T-helper 1 cell treated with Interleukin-12 subunit alpha and Interleukin-12 subunit beta and Interleukin-4 antibody, amounts not matched to agents 30 μg/mL and 1 μg/mL, for 36 hours (primary cell): Measurements from ENCODE around the gene FAM210B.
"Not testable (repeated sequence)": the region's sequence is repeated elsewhere in the genome, so short reads cannot be mapped to it uniquely, and the experiment has no call there.

Experiments
- H3K27ac Mint-ChIP-seq: one replicate; pipeline ENCODE4 v1.8.0; 2021; ENCODE audit warnings: mild to moderate bottlenecking, mixed read lengths
- H3K27me3 Mint-ChIP-seq: one replicate; pipeline ENCODE4 v1.8.0; 2021; ENCODE audit warnings: low read depth, mixed read lengths
- H3K36me3 Mint-ChIP-seq: one replicate; pipeline ENCODE4 v1.8.0; 2021; ENCODE audit warnings: low read depth, mixed read lengths
- H3K4me1 Mint-ChIP-seq: one replicate; pipeline ENCODE4 v1.8.0; 2021; ENCODE audit warnings: low read depth, mixed read lengths
- H3K4me3 Mint-ChIP-seq: one replicate; pipeline ENCODE4 v1.8.0; 2021; ENCODE audit warnings: mild to moderate bottlenecking, moderate library complexity, mixed read lengths
- H3K9me3 Mint-ChIP-seq: one replicate; pipeline ENCODE4 v1.8.0; 2021; ENCODE audit warnings: mixed read lengths

FAM210B gene

DNA sequence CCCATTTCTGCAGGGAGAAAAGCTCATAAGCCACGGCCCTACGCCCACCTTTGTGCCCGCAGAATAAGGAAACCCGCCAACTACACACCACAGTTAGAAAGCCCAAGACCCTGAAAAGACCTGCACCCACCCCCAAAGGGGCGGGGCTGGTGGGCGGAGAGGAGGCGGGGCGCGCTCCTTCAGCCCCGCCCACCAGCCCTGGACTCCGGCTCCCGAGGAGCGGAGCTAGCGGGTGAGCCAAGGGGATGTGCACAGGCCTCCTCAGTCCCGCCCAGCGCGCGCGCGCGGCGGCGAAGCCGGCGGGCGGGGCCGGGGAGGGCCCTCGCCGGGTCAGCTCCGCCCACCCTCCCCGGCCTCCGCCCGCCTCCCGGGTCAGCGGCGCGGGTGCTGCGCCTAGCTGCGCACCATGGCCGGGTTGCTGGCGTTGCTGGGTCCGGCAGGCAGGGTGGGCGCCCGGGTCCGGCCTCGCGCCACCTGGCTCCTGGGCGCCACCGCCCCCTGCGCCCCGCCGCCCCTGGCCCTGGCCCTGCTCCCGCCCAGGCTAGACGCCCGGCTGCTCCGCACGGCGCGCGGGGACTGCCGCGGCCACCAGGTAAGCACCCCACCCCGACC lies at the start of gene FAM210B:
TSS of gene FAM210B (plus strand) at position 375 of the 612 bp plus-strand sequence. CDS start at position 407, 32 bp downstream.
- Mint-ChIP-seq H3K9me3 (no peaks in the 10 kb centered on the region), H3K36me3 (no peaks in the 10 kb centered on the region), H3K4me1 (peaks cover 13% of the 10 kb centered on the region), H3K27me3 (peaks cover 14% of the 10 kb centered on the region), H3K27ac (peak within 1 kb of the TSS; percentile 52), H3K4me3 (peak within 1 kb of the TSS; percentile 84)

GRCh38 chr20:56316051-56316450 lies 42.7 kb upstream of the FAM210B start:
- Mint-ChIP-seq H3K36me3 (no peaks in the 10 kb centered on the region), H3K4me1 (peaks cover 7% of the 10 kb centered on the region), H3K27ac (no peak overlapping the region), H3K27me3 (peaks cover 9% of the 10 kb centered on the region), H3K9me3 (no peaks in the 10 kb centered on the region), H3K4me3 (no peak overlapping the region)

DNA sequence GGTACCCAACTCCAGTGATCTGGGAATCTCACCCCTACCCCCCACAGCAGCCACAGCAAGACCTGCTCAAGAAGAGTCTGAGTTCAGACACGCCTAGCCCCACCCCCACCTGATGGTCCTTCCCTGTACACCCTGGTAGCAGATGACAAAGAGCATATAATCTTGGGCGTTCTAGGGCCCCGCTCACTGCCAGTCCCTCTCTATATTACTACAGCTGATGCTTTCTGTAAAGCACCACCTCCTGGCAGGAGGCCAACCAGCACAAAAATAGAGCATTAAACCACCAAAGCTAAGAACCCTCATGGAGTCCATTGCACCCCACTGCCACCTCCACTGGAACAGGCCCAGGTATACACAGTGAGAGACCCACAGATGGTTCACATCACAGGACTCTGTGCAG lies 42.3 kb upstream of the FAM210B start:
- no peak overlapping the region for H3K4me3 Mint-ChIP-seq
- no peaks in the 10 kb centered on the region for H3K9me3 Mint-ChIP-seq
- H3K36me3 Mint-ChIP-seq = no peaks in the 10 kb centered on the region
- peaks cover 9% of the 10 kb centered on the region for H3K27me3 Mint-ChIP-seq
- peaks cover 7% of the 10 kb centered on the region for H3K4me1 Mint-ChIP-seq
- no peak overlapping the region for H3K27ac Mint-ChIP-seq

- Mint-ChIP-seq H3K4me3 (no peak overlapping the region), H3K4me1 (peaks cover 7% of the 10 kb centered on the region), H3K9me3 (no peaks in the 10 kb centered on the region), H3K36me3 (no peaks in the 10 kb centered on the region), H3K27ac (no peak overlapping the region), H3K27me3 (peaks cover 12% of the 10 kb centered on the region)
These were observed 36.1 kb upstream of the FAM210B start for GRCh38 chr20:56322681-56323080.

DNA sequence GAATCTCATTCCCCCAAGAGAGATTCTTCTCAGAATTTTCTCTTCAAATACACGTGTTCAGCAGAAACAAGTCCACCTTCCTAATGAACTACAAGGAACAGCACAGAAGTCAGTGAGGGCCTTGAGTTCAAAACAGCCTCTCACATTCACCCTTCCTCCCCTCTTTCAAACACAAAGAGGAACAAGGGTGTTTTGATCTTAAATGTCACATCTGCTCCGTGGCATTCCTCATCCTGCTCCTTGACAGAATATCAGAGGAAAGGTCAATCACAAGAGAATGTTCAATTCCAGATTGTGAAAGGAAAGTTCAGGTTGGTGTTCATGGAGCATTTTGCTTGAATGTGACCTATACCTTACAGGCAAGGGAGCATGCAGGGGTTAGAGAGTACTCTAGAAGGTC lies 35.6 kb upstream of the FAM210B start:
- Mint-ChIP-seq H3K4me3 (no peak overlapping the region), H3K9me3 (no peaks in the 10 kb centered on the region), H3K4me1 (peaks cover 7% of the 10 kb centered on the region), H3K36me3 (no peaks in the 10 kb centered on the region), H3K27ac (no peak overlapping the region), H3K27me3 (peaks cover 12% of the 10 kb centered on the region)

- Mint-ChIP-seq H3K4me1 (peaks cover 7% of the 10 kb centered on the region), H3K27ac (no peak overlapping the region), H3K36me3 (no peaks in the 10 kb centered on the region), H3K9me3 (no peaks in the 10 kb centered on the region), H3K27me3 (peaks cover 12% of the 10 kb centered on the region), H3K4me3 (no peak overlapping the region)
These were observed 35.1 kb upstream of the FAM210B start for GRCh38 chr20:56323656-56324055.

DNA sequence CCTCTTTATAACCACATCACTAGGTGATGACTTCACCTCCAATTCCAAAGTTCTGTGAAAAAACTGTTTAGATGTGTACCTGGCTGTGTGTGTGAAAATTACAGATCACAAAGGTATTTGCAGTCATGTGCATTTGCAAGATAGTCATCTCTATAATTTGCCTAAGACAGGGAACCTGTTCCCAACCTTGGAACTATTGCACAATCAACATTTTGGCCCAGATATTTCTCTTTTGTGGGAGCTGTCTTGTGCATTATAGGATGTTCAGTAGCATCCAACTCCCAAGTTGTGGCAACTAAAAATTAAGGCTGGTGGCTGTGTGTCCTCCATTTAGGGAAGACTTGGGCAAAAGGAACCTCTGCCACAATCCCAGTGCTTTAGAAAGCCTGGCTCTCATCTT lies 34.0 kb upstream of the FAM210B start:
- H3K27me3 Mint-ChIP-seq = peaks cover 12% of the 10 kb centered on the region
- H3K9me3 Mint-ChIP-seq = no peaks in the 10 kb centered on the region

DNA sequence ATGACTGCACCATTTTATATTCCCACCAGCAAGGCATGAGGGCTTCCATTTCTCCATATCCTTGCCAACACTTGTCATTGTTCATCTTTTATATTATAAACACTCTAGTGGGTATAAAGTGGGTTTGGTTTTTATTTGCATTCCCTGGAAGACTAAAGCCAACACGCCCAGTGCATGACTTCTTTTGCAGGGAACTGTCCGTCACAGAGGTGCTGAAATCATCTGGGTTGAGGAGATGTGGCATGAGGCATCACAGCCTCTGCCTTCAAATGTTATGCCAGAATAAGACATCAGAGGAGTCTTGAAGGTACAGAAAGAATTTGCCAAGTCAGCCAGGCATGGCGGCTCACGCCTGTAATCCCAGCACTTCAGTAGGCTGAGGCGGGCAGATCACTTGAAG lies 29.9 kb upstream of the FAM210B start:
- H3K36me3 Mint-ChIP-seq = no peaks in the 10 kb centered on the region
- no peak overlapping the region for H3K4me3 Mint-ChIP-seq
- no peaks in the 10 kb centered on the region for H3K4me1 Mint-ChIP-seq
- H3K9me3 Mint-ChIP-seq = no peaks in the 10 kb centered on the region
- H3K27ac Mint-ChIP-seq = no peak overlapping the region
- no peaks in the 10 kb centered on the region for H3K27me3 Mint-ChIP-seq

More for the DNA sequence above, 34.0 kb upstream of the FAM210B start:
- Mint-ChIP-seq H3K4me1 (no peaks in the 10 kb centered on the region), H3K36me3 (no peaks in the 10 kb centered on the region), H3K4me3 (no peak overlapping the region), H3K27ac (no peak overlapping the region)

GRCh38 chr20:56336709-56337108 lies 22.1 kb upstream of the FAM210B start:
- H3K27ac Mint-ChIP-seq, H3K4me1 Mint-ChIP-seq, H3K9me3 Mint-ChIP-seq, H3K4me3 Mint-ChIP-seq, H3K36me3 Mint-ChIP-seq: not testable (repeated sequence)
- peaks cover 28% of the 10 kb centered on the region for H3K27me3 Mint-ChIP-seq

- Mint-ChIP-seq H3K36me3 (no peaks in the 10 kb centered on the region), H3K9me3 (no peaks in the 10 kb centered on the region), H3K27me3 (peaks cover 73% of the 10 kb centered on the region), H3K27ac (no peak overlapping the region), H3K4me1 (peaks cover 2% of the 10 kb centered on the region), H3K4me3 (no peak overlapping the region)
These were observed 16.0 kb upstream of the FAM210B start for GRCh38 chr20:56342783-56343182.

DNA sequence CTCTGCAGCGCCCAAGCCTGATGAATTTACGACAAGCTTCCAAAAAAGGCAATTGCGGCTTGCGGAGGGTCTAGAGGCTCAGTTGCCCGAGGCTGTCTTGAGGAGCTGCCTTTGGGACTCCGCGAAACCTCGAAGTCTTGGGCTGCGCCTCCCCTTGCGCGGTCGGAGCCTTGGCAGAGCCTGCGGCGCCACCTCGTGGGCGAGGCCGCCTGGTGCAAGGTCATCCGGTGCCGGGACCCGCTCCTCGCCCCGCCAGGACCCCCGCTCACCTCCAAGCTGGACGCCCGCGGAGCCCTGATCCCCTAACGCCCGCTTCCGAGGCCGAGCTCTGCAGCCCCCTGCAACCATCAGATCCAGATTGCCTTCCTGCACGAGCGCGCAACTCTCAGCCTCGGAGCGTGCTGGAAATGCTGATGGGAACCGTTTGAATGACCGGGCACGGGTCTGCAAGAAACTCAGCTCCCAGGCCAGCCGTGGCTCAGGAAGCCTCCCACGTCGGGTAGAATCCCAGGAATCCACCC lies 14.9 kb upstream of the FAM210B start:
- peaks cover 81% of the 10 kb centered on the region for H3K27me3 Mint-ChIP-seq
- H3K36me3 Mint-ChIP-seq = no peaks in the 10 kb centered on the region
- no peaks in the 10 kb centered on the region for H3K9me3 Mint-ChIP-seq
- no peak overlapping the region for H3K4me3 Mint-ChIP-seq
- H3K27ac Mint-ChIP-seq = no peak overlapping the region
- peaks cover 2% of the 10 kb centered on the region for H3K4me1 Mint-ChIP-seq

DNA sequence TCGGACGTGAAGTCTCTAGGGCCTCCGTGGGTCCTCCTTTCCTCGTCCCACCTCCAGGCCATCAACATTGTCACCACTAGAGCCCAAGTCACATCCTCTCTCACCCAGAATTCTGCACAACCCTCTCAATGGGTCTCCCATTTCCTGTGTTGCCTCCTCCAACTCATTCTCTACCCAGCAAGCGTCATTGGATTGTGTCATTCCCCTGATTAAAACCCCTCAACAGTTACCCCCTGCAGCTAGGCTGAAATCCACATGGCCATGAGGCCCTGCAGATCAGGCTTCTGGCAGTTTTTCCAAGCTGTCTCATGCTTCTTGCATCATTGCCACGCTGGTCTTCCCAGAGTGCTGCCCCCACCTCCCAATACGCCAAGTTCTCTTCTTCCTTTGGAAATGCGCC lies 12.9 kb upstream of the FAM210B start:
- Mint-ChIP-seq H3K27me3 (peaks cover 71% of the 10 kb centered on the region), H3K4me3 (no peak overlapping the region), H3K36me3 (no peaks in the 10 kb centered on the region), H3K9me3 (no peaks in the 10 kb centered on the region), H3K4me1 (peaks cover 2% of the 10 kb centered on the region), H3K27ac (no peak overlapping the region)

DNA sequence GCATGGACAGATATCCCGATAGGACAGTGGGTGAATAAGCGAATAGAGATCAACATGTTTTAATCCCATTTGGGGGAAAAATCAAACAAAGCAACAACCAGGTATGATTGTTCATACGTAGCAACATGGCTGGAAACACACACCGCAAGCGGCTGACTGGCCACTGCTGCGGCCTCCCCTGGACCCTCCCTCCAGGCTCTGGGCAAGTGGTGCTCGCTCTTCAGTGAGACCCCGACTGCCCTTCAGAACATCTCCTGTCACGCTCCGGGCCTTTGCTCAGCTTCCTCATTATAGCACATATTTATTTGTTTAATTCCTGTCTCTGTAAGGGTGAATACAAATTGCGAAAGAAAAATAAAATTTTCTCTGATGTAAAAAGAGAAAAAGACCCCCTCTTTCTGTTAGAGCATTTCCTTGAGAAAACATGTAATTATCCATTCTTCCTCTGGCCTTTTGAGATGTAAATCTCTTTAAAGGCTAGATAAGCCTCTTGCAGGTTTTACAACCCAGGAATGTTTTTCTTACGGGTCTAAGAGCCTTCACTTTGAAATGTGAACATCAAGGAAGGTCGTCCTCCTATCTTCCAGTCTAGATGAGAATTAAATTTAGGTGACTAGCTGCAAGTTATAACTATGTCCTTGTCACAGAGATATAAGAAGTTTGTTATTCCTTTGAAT lies 11.0 kb upstream of the FAM210B start:
- Mint-ChIP-seq H3K9me3 (no peaks in the 10 kb centered on the region), H3K4me1 (peaks cover 2% of the 10 kb centered on the region), H3K27ac (no peak overlapping the region), H3K36me3 (no peaks in the 10 kb centered on the region), H3K27me3 (peaks cover 59% of the 10 kb centered on the region), H3K4me3 (no peak overlapping the region)

GRCh38 chr20:56348305-56348693 lies 10.5 kb upstream of the FAM210B start:
- no peak overlapping the region for H3K27ac Mint-ChIP-seq
- H3K4me1 Mint-ChIP-seq = peaks cover 2% of the 10 kb centered on the region
- no peaks in the 10 kb centered on the region for H3K9me3 Mint-ChIP-seq
- no peak overlapping the region for H3K4me3 Mint-ChIP-seq
- H3K27me3 Mint-ChIP-seq = peaks cover 56% of the 10 kb centered on the region
- H3K36me3 Mint-ChIP-seq = no peaks in the 10 kb centered on the region

- Mint-ChIP-seq H3K4me3 (no peak overlapping the region), H3K9me3 (no peaks in the 10 kb centered on the region), H3K27me3 (peaks cover 56% of the 10 kb centered on the region), H3K36me3 (no peaks in the 10 kb centered on the region), H3K4me1 (no peaks in the 10 kb centered on the region), H3K27ac (no peak overlapping the region)
These were observed 10.0 kb upstream of the FAM210B start for GRCh38 chr20:56348746-56349145.
